ENCODE measurements around the gene SAA2.
"Not testable (repeated sequence)": the region's sequence is repeated elsewhere in the genome, so short reads cannot be mapped to it uniquely, and the experiment has no call there.

Gene SAA2

GRCh38 chr11:18247191-18247581 is 1.3 kb downstream of the SAA2 start:
- not testable (repeated sequence) for DNase-seq (ENCODE audit: low spot score)

GRCh38 chr11:18246379-18247190 is 1.9 kb downstream of the SAA2 start:
- not testable (repeated sequence) for DNase-seq (ENCODE audit: low spot score)

- DNase-seq (ENCODE audit: low spot score), result no peak
Observed at GRCh38 chr11:18245396-18245795, 3.1 kb downstream of the SAA2 start.

GRCh38 chr11:18243783-18244362 is 4.6 kb downstream of the SAA2 start:
- peak; percentile 16 for DNase-seq (ENCODE audit: low spot score)

- DNase-seq (ENCODE audit: low spot score), result no peak
Observed at GRCh38 chr11:18239655-18240054, 8.8 kb downstream of the SAA2 start.

- DNase-seq (ENCODE audit: low spot score), result no peak
Observed at GRCh38 chr11:18236664-18237356, 11.7 kb downstream of the SAA2 start, which contains the start of gene SAA4. Gene SAA4, minus strand, starts transcription at chr11:18236802. Its CDS starts 876 bp downstream, at chr11:18235926.

- DNase-seq (ENCODE audit: low spot score), result no peak
Observed at GRCh38 chr11:18235394-18236334, 12.8 kb downstream of the SAA2 start.

GRCh38 chr11:18233912-18234311 is 14.6 kb downstream of the SAA2 start:
- DNase-seq (ENCODE audit: low spot score), result no peak

- no peak for DNase-seq (ENCODE audit: low spot score)
Observed at GRCh38 chr11:18230859-18231258, 17.6 kb downstream of the SAA2 start.

- no peak for DNase-seq (ENCODE audit: low spot score)
Observed at GRCh38 chr11:18229501-18229900, 19.0 kb downstream of the SAA2 start.

- no peak for DNase-seq (ENCODE audit: low spot score)
Observed at GRCh38 chr11:18225913-18226312, 22.6 kb downstream of the SAA2 start.

GRCh38 chr11:18223591-18224387 is 24.7 kb downstream of the SAA2 start:
- no peak for DNase-seq (ENCODE audit: low spot score)

GRCh38 chr11:18222814-18223421 is 25.6 kb downstream of the SAA2 start:
- no peak for DNase-seq (ENCODE audit: low spot score)

- DNase-seq (ENCODE audit: low spot score), result no peak
Observed at GRCh38 chr11:18221274-18221876, 27.1 kb downstream of the SAA2 start.

- DNase-seq (ENCODE audit: low spot score), result no peak
Observed at GRCh38 chr11:18209058-18209457, 39.4 kb downstream of the SAA2 start.

GRCh38 chr11:18204771-18205170 is 43.7 kb downstream of the SAA2 start:
- no peak for DNase-seq (ENCODE audit: low spot score)

GRCh38 chr11:18204220-18204619 is 44.2 kb downstream of the SAA2 start:
- no peak for DNase-seq (ENCODE audit: low spot score)

GRCh38 chr11:18203723-18204122 is 44.7 kb downstream of the SAA2 start:
- no peak for DNase-seq (ENCODE audit: low spot score)

- DNase-seq (ENCODE audit: low spot score), result not testable (repeated sequence)
Observed at GRCh38 chr11:18197738-18198137, 50.7 kb downstream of the SAA2 start.

- no peak for DNase-seq (ENCODE audit: low spot score)
Observed at GRCh38 chr11:18196532-18196931, 51.9 kb downstream of the SAA2 start.
